ENCODE measurements around the gene VWA7.
A peak's percentile ranks its signal among the peaks of the same experiment; 100 is the strongest.
"Not testable (repeated sequence)": the region's sequence is repeated elsewhere in the genome, so short reads cannot be mapped to it uniquely, and the experiment has no call there.

VWA7 gene

GRCh38 chr6:31817133-31817928 is 40.2 kb upstream of the VWA7 start:
- Histone ChIP-seq H3K4me1 (ENCODE audit: insufficient read depth, low read length) (peaks cover 12% of the 10 kb centered on the region; the same call in 1 of the 2 replicates), H3K4me3 (ENCODE audit: low read length) (peak overlapping the region; percentile 31; the same call in 1 of the 2 replicates)
- H3K36me3 ChIP-seq (ENCODE audit: insufficient read depth, low read depth, low read length); H3K9me3 ChIP-seq (ENCODE audit: insufficient read depth, low read depth, low read length); H3K27me3 ChIP-seq (ENCODE audit: insufficient read depth, low read length); H3K27ac ChIP-seq (ENCODE audit: low read length); H3K9ac ChIP-seq (ENCODE audit: low read depth, low read length): not testable (repeated sequence)

- Histone ChIP-seq H3K4me3 (ENCODE audit: low read length) (peak within 1 kb of the TSS; percentile 88), H3K4me1 (ENCODE audit: insufficient read depth, low read length) (peaks cover 7% of the 10 kb centered on the region; the same call in 1 of the 2 replicates)
Observed at GRCh38 chr6:31815025-31815838, 38.1 kb upstream of the VWA7 start, which contains the start of the genes HSPA1A and HSPA1L. Gene HSPA1A, plus strand, starts transcription at chr6:31815543. Its CDS starts 214 bp downstream, at chr6:31815757. Gene HSPA1L, minus strand, starts transcription at chr6:31815283. Its CDS starts 3,311 bp downstream, at chr6:31811972.

GRCh38 chr6:31814677-31815024 is 37.5 kb upstream of the VWA7 start:
- no peaks in the 10 kb centered on the region for H3K27me3 ChIP-seq (ENCODE audit: insufficient read depth, low read length)
- peak overlapping the region; percentile 93; the same call in 1 of the 2 replicates for H3K9ac ChIP-seq (ENCODE audit: low read depth, low read length)
- no peaks in the 10 kb centered on the region for H3K9me3 ChIP-seq (ENCODE audit: insufficient read depth, low read depth, low read length)
- peak overlapping the region; percentile 88 for H3K4me3 ChIP-seq (ENCODE audit: low read length)
- H3K27ac ChIP-seq (ENCODE audit: low read length) = peak overlapping the region; percentile 96
- peaks cover 7% of the 10 kb centered on the region; the same call in 1 of the 2 replicates for H3K4me1 ChIP-seq (ENCODE audit: insufficient read depth, low read length)
- no peaks in the 10 kb centered on the region for H3K36me3 ChIP-seq (ENCODE audit: insufficient read depth, low read depth, low read length)

More at GRCh38 chr6:31815025-31815838, 38.1 kb upstream of the VWA7 start, which contains the start of the genes HSPA1A and HSPA1L:
- Histone ChIP-seq H3K27ac (ENCODE audit: low read length) (peak within 1 kb of the TSS; percentile 96), H3K27me3 (ENCODE audit: insufficient read depth, low read length) (no peaks in the 10 kb centered on the region), H3K36me3 (ENCODE audit: insufficient read depth, low read depth, low read length) (no peaks in the 10 kb centered on the region), H3K9ac (ENCODE audit: low read depth, low read length) (peak within 1 kb of the TSS; percentile 93; the same call in 1 of the 2 replicates), H3K9me3 (ENCODE audit: insufficient read depth, low read depth, low read length) (no peaks in the 10 kb centered on the region)

- H3K4me1 ChIP-seq (ENCODE audit: insufficient read depth, low read length) = peaks cover 7% of the 10 kb centered on the region; the same call in 1 of the 2 replicates
- no peak overlapping the region for H3K27ac ChIP-seq (ENCODE audit: low read length)
- no peaks in the 10 kb centered on the region for H3K9me3 ChIP-seq (ENCODE audit: insufficient read depth, low read depth, low read length)
- H3K27me3 ChIP-seq (ENCODE audit: insufficient read depth, low read length) = no peaks in the 10 kb centered on the region
- no peaks in the 10 kb centered on the region for H3K36me3 ChIP-seq (ENCODE audit: insufficient read depth, low read depth, low read length)
- peak overlapping the region; percentile 71; the same call in 1 of the 2 replicates for H3K9ac ChIP-seq (ENCODE audit: low read depth, low read length)
- H3K4me3 ChIP-seq (ENCODE audit: low read length) = peak overlapping the region; percentile 56
Observed at GRCh38 chr6:31813465-31813849, 36.3 kb upstream of the VWA7 start.

- Histone ChIP-seq H3K36me3 (ENCODE audit: insufficient read depth, low read depth, low read length) (no peaks in the 10 kb centered on the region), H3K27me3 (ENCODE audit: insufficient read depth, low read length) (no peaks in the 10 kb centered on the region), H3K9me3 (ENCODE audit: insufficient read depth, low read depth, low read length) (no peaks in the 10 kb centered on the region), H3K9ac (ENCODE audit: low read depth, low read length) (no peak overlapping the region), H3K4me3 (ENCODE audit: low read length) (no peak overlapping the region), H3K27ac (ENCODE audit: low read length) (no peak overlapping the region), H3K4me1 (ENCODE audit: insufficient read depth, low read length) (peaks cover 4% of the 10 kb centered on the region; the same call in 1 of the 2 replicates)
Observed at GRCh38 chr6:31811645-31812044, 34.5 kb upstream of the VWA7 start.

- not testable (repeated sequence) for H3K4me3 ChIP-seq (ENCODE audit: low read length); H3K27ac ChIP-seq (ENCODE audit: low read length); H3K9ac ChIP-seq (ENCODE audit: low read depth, low read length)
Observed at GRCh38 chr6:31808599-31808998, 31.5 kb upstream of the VWA7 start.

GRCh38 chr6:31806470-31807272 is 29.5 kb upstream of the VWA7 start, which contains the start of gene LSM2:
Gene LSM2, minus strand, starts transcription at chr6:31806966. Its CDS starts 209 bp downstream, at chr6:31806757.
- Histone ChIP-seq H3K9ac (ENCODE audit: low read depth, low read length) (peak within 1 kb of the TSS; percentile 98), H3K4me3 (ENCODE audit: low read length) (peak within 1 kb of the TSS; percentile 96), H3K9me3 (ENCODE audit: insufficient read depth, low read depth, low read length) (no peaks in the 10 kb centered on the region), H3K4me1 (ENCODE audit: insufficient read depth, low read length) (peaks cover 5% of the 10 kb centered on the region), H3K27me3 (ENCODE audit: insufficient read depth, low read length) (no peaks in the 10 kb centered on the region), H3K27ac (ENCODE audit: low read length) (peak within 1 kb of the TSS; percentile 85), H3K36me3 (ENCODE audit: insufficient read depth, low read depth, low read length) (peaks cover 15% of the 10 kb centered on the region; the same call in 1 of the 2 replicates)

More at GRCh38 chr6:31808599-31808998, 31.5 kb upstream of the VWA7 start:
- H3K36me3 ChIP-seq (ENCODE audit: insufficient read depth, low read depth, low read length); H3K9me3 ChIP-seq (ENCODE audit: insufficient read depth, low read depth, low read length); H3K27me3 ChIP-seq (ENCODE audit: insufficient read depth, low read length); H3K4me1 ChIP-seq (ENCODE audit: insufficient read depth, low read length): not testable (repeated sequence)

GRCh38 chr6:31805939-31806469 is 28.9 kb upstream of the VWA7 start:
- peak overlapping the region; percentile 98 for H3K9ac ChIP-seq (ENCODE audit: low read depth, low read length)
- H3K9me3 ChIP-seq (ENCODE audit: insufficient read depth, low read depth, low read length) = no peaks in the 10 kb centered on the region
- H3K36me3 ChIP-seq (ENCODE audit: insufficient read depth, low read depth, low read length) = peaks cover 21% of the 10 kb centered on the region; the same call in 1 of the 2 replicates
- H3K27me3 ChIP-seq (ENCODE audit: insufficient read depth, low read length) = no peaks in the 10 kb centered on the region
- peak overlapping the region; percentile 85 for H3K27ac ChIP-seq (ENCODE audit: low read length)
- peaks cover 5% of the 10 kb centered on the region for H3K4me1 ChIP-seq (ENCODE audit: insufficient read depth, low read length)
- H3K4me3 ChIP-seq (ENCODE audit: low read length) = peak overlapping the region; percentile 96

- H3K4me1 ChIP-seq (ENCODE audit: insufficient read depth, low read length); H3K4me3 ChIP-seq (ENCODE audit: low read length); H3K9ac ChIP-seq (ENCODE audit: low read depth, low read length); H3K27me3 ChIP-seq (ENCODE audit: insufficient read depth, low read length); H3K27ac ChIP-seq (ENCODE audit: low read length); H3K9me3 ChIP-seq (ENCODE audit: insufficient read depth, low read depth, low read length): not testable (repeated sequence)
- H3K36me3 ChIP-seq (ENCODE audit: insufficient read depth, low read depth, low read length) = peaks cover 52% of the 10 kb centered on the region; the same call in 1 of the 2 replicates
Observed at GRCh38 chr6:31801031-31801927, 24.2 kb upstream of the VWA7 start.

GRCh38 chr6:31799781-31800180 is 22.7 kb upstream of the VWA7 start:
- H3K4me3 ChIP-seq (ENCODE audit: low read length) = no peak overlapping the region
- H3K4me1 ChIP-seq (ENCODE audit: insufficient read depth, low read length) = no peaks in the 10 kb centered on the region
- no peaks in the 10 kb centered on the region for H3K27me3 ChIP-seq (ENCODE audit: insufficient read depth, low read length)
- H3K36me3 ChIP-seq (ENCODE audit: insufficient read depth, low read depth, low read length) = peaks cover 52% of the 10 kb centered on the region; the same call in 1 of the 2 replicates
- no peak overlapping the region for H3K9ac ChIP-seq (ENCODE audit: low read depth, low read length)
- H3K9me3 ChIP-seq (ENCODE audit: insufficient read depth, low read depth, low read length) = no peaks in the 10 kb centered on the region
- no peak overlapping the region for H3K27ac ChIP-seq (ENCODE audit: low read length)

Measured in iPS-20b (cell line).